ENCODE results near the gene AQP3. TPM values are rescaled to one million over a fixed set of nuclear protein-coding genes. Genes with fewer than 3 reads are reported as not detected.
"Not testable (repeated sequence)": the region's sequence is repeated elsewhere in the genome, so short reads cannot be mapped to it uniquely, and the experiment has no call there.

Gene AQP3
- total RNA-seq = 10 to 100 TPM in 1 of 2 donors, 1 to 10 TPM in 1; 6.9 to 17.6 TPM

DNA sequence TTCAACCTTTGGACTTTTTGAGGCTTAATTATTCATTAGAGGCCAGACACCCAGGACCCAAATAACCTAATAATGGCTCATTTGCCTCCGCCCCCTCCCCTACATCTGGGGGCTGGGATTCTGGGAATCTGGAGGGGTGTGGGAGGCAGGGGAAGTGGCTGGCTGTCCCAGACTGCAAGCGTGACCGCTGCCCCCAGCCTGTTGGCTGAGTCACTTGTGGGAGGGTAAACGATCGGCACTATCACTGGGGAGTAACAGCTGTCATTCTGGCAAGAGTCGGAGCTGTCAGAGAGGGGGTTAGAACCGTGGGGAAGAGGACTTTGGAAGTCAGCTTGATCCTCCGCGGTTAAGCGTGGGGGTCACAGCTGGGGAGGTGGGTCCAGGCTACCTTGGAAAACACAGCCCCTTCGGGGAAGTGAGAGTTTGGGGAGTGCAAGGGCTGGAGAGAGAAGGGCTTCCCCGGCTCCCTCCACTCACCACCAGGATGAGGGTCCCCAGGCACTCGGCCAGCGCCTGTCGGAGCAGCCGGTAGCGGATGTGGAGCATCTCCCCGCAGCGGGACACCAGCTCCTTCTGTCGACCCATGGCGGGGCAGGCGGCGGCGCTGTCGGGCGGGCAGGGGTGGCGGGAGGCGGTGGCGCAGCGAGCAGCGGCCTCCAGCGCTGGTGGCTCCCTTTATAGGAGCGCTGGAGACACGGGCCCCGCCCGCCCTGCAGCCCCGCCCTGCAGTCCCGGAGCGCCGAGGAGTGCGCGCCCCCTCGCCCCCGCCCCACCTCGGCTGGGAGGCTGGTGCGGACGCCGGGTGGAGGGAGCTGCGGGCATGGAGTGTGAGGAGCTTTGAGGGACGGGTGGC is at the start of gene AQP3:
AQP3 (minus strand) TSS at position 648 of the 853 bp plus-strand sequence; CDS start at position 585, 63 bp downstream.
- H3K9me3 ChIP-seq = no peaks in the 10 kb centered on the region
- TF ChIP-seq CTCF (IDR thresholded peaks at IDR 0.05) = peak; percentile 29

GRCh38 chr9:33493819-33494218 is 46.4 kb upstream of the AQP3 start:
- not testable (repeated sequence) for H3K27me3 ChIP-seq (replicated peaks; ENCODE audit: insufficient read depth); ATAC-seq (ENCODE audit: insufficient number of reproducible peaks, low FRiP score, low read depth); H3K36me3 ChIP-seq; H3K9me3 ChIP-seq; DNase-seq (ENCODE audit: low spot score); H3K4me1 ChIP-seq (ENCODE audit: control insufficient read depth in 1 of 2, low read depth in 2 of 2); H3K27ac ChIP-seq; H3K4me3 ChIP-seq

More for the DNA sequence above, at the start of gene AQP3:
- H3K27me3 ChIP-seq (replicated peaks; ENCODE audit: insufficient read depth) = no peaks in the 10 kb centered on the region
- DNase-seq (ENCODE audit: low spot score) (no peak), ATAC-seq (ENCODE audit: insufficient number of reproducible peaks, low FRiP score, low read depth) (peak; percentile 31)
- peaks cover 0 to 20% of the 10 kb centered on the region in 2 donors for H3K4me1 ChIP-seq (ENCODE audit: control insufficient read depth in 1 of 2, low read depth in 2 of 2)
- no peaks in the 10 kb centered on the region for H3K36me3 ChIP-seq
- no peak within 1 kb of the TSS for H3K27ac ChIP-seq
- H3K4me3 ChIP-seq = peak within 1 kb of the TSS; percentile 72

GRCh38 chr9:33489066-33489465 is 41.7 kb upstream of the AQP3 start:
- DNase-seq (ENCODE audit: low spot score) = no peak
- Histone ChIP-seq H3K27ac (no peak overlapping the region), H3K36me3 (no peaks in the 10 kb centered on the region), H3K27me3 (replicated peaks; ENCODE audit: insufficient read depth) (no peaks in the 10 kb centered on the region), H3K4me3 (no peak overlapping the region), H3K4me1 (ENCODE audit: control insufficient read depth in 1 of 2, low read depth in 2 of 2) (no peaks in the 10 kb centered on the region), H3K9me3 (no peaks in the 10 kb centered on the region)
- no peak for TF ChIP-seq CTCF (IDR thresholded peaks at IDR 0.05)
- ATAC-seq (ENCODE audit: insufficient number of reproducible peaks, low FRiP score, low read depth) = no peak

DNA sequence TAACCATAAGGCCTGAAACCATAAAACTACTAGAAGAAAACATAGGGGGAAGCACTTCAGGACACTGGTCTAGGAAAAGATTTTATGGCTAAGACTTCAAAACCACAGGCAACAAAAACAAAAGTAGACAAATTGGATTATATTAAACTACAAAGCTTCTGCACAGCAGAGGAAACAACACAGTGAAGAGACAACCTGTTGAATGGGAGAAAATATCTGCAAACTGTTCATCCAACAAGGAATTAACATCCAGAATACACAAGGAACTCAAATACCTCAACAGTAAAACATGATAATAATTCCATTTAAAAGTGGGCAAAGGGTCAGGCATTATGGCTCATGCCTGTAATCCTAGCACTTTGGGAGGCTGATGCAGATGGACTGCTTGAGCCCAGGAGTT is 37.9 kb upstream of the AQP3 start:
- not testable (repeated sequence) for ATAC-seq (ENCODE audit: insufficient number of reproducible peaks, low FRiP score, low read depth); DNase-seq (ENCODE audit: low spot score); H3K4me1 ChIP-seq (ENCODE audit: control insufficient read depth in 1 of 2, low read depth in 2 of 2); H3K36me3 ChIP-seq; H3K27me3 ChIP-seq (replicated peaks; ENCODE audit: insufficient read depth); H3K4me3 ChIP-seq; H3K27ac ChIP-seq; H3K9me3 ChIP-seq

GRCh38 chr9:33480976-33481375 is 33.6 kb upstream of the AQP3 start:
- no peak overlapping the region for H3K4me3 ChIP-seq
- DNase-seq (ENCODE audit: low spot score) (no peak), ATAC-seq (ENCODE audit: insufficient number of reproducible peaks, low FRiP score, low read depth) (no peak)
- no peaks in the 10 kb centered on the region for H3K36me3 ChIP-seq
- no peaks in the 10 kb centered on the region for H3K9me3 ChIP-seq
- no peak overlapping the region for H3K27ac ChIP-seq
- TF ChIP-seq CTCF (IDR thresholded peaks at IDR 0.05) = no peak
- no peaks in the 10 kb centered on the region for H3K4me1 ChIP-seq (ENCODE audit: control insufficient read depth in 1 of 2, low read depth in 2 of 2)
- H3K27me3 ChIP-seq (replicated peaks; ENCODE audit: insufficient read depth) = no peaks in the 10 kb centered on the region

DNA sequence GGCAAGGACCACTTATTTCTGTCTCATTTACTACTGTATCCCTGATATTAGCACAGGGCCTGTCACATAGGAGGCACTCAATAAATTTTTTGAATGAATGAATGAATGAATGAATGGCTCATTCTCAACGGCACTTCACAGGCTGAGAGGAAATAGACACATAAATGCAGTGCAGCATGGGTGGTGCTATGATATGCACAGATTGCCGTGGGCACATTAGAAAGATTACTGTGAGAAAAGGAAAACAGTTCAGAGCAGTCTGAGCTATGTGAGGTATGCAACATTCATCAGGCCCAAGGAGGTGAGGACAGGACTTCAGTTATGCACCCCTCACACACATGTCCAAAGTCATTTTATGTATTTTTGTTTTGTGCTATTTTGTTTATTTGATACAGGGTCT is 32.7 kb upstream of the AQP3 start:
- Histone ChIP-seq H3K36me3 (no peaks in the 10 kb centered on the region), H3K4me3 (no peak overlapping the region), H3K27me3 (replicated peaks; ENCODE audit: insufficient read depth) (no peaks in the 10 kb centered on the region), H3K27ac (no peak overlapping the region), H3K4me1 (ENCODE audit: control insufficient read depth in 1 of 2, low read depth in 2 of 2) (no peaks in the 10 kb centered on the region), H3K9me3 (no peaks in the 10 kb centered on the region)
- TF ChIP-seq CTCF (IDR thresholded peaks at IDR 0.05) = no peak
- no peak for ATAC-seq (ENCODE audit: insufficient number of reproducible peaks, low FRiP score, low read depth)
- no peak for DNase-seq (ENCODE audit: low spot score)

All from thoracic aorta (tissue), 2 donors.